HepG2 (cell line): ENCODE results near the gene POLDIP3. TPM values are rescaled to one million over a fixed set of nuclear protein-coding genes. Genes with fewer than 3 reads are reported as not detected.

ENCODE experiments used
- ATF4 ChIP-seq, 2 experiments: fragments of 450-650 bp in 1 of 2; sonication (generic) in 1 of 2; formaldehyde crosslinking; IDR thresholded peaks; 2 replicates each; pipeline versions ENCODE4 v1.5.0 to v1.8.0; 2020 to 2022; ENCODE audit warnings: mild to moderate bottlenecking in 1 of 2, missing genetic modification reagents in 1 of 2
- ATRX ChIP-seq: sonication (generic); formaldehyde crosslinking; IDR thresholded peaks from 2 replicates; pipeline ENCODE4 v1.4.0; 2020; ENCODE audit warnings: missing genetic modification reagents, borderline replicate concordance
- DZIP1 ChIP-seq: sonication (generic); formaldehyde crosslinking; IDR thresholded peaks from 2 replicates; pipeline ENCODE4 v1.5.0; 2020; ENCODE audit warnings: mild to moderate bottlenecking, missing genetic modification reagents
- HMGXB3 ChIP-seq: sonication (generic); formaldehyde crosslinking; IDR thresholded peaks from 2 replicates; pipeline ENCODE4 v1.4.0; 2020; ENCODE audit warnings: missing genetic modification reagents, borderline replicate concordance
- MXI1 ChIP-seq: IDR thresholded peaks from 3 replicates; pipeline ENCODE4 v1.6.1; 2012; ENCODE audit warnings: low read depth, low read length, inconsistent platforms, borderline replicate concordance
- NFE2 ChIP-seq: sonication (generic); formaldehyde crosslinking; IDR thresholded peaks from 2 replicates; pipeline ENCODE4 v1.4.0; 2020; ENCODE audit warnings: missing genetic modification reagents
- PHF8 ChIP-seq: sonication (generic); formaldehyde crosslinking; IDR thresholded peaks from 2 replicates; pipeline ENCODE4 v1.5.0; 2020; ENCODE audit warnings: missing genetic modification reagents
- PITX1 ChIP-seq: sonication (generic); formaldehyde crosslinking; IDR thresholded peaks from 2 replicates; pipeline ENCODE4 v1.5.1; 2020; ENCODE audit warnings: mild to moderate bottlenecking, missing genetic modification reagents
- SETDB1 ChIP-seq: sonication (generic); formaldehyde crosslinking; IDR thresholded peaks from 2 replicates; pipeline ENCODE4 v1.5.1; 2020; ENCODE audit warnings: missing genetic modification reagents, mild to moderate bottlenecking, borderline replicate concordance
- SIX1 ChIP-seq: sonication (generic); formaldehyde crosslinking; IDR thresholded peaks from 2 replicates; pipeline ENCODE4 v1.4.0; 2020; ENCODE audit warnings: missing genetic modification reagents, borderline replicate concordance
- TEAD2 ChIP-seq: sonication (generic); formaldehyde crosslinking; IDR thresholded peaks from 2 replicates; pipeline ENCODE4 v1.9.0; 2021; ENCODE audit warnings: missing genetic modification reagents
- ZBTB7A ChIP-seq: sonication (generic); formaldehyde crosslinking; IDR thresholded peaks from 2 replicates; pipeline ENCODE4 v1.8.0; 2022; ENCODE audit warnings: mild to moderate bottlenecking, missing genetic modification reagents
- ZNF260 ChIP-seq: sonication (generic); formaldehyde crosslinking; IDR thresholded peaks from 2 replicates; pipeline ENCODE4 v1.4.0; 2020; ENCODE audit warnings: missing genetic modification reagents, low read depth, mild to moderate bottlenecking, borderline replicate concordance
- ZSCAN21 ChIP-seq: sonication (generic); formaldehyde crosslinking; IDR thresholded peaks from 2 replicates; pipeline ENCODE4 v1.8.0; 2022; ENCODE audit warnings: mild to moderate bottlenecking, missing genetic modification reagents, moderate library complexity, borderline replicate concordance
- polyA plus RNA-seq, 8 experiments: library from polyadenylated mRNA; depleted of rRNA in 3 of 8; stranded (reverse) in 7 of 8; unstranded in 1 of 8; fragments of >200 nt; fragmentation: Illumina TruSeq in 4 of 8; extraction: Trizol in 4 of 8; gene quantifications; 2 replicates each; pipeline versions ENCODE4 v1.2.1 to v1.2.3, GENCODE V29; 2011 to 2016; ENCODE audit warnings: low read depth in 4 of 8, missing spikeins in 1 of 8, mixed read lengths in 1 of 8; ENCODE audit not compliant: insufficient read depth in 1 of 8
- total RNA-seq, 5 experiments: library from RNA; depleted of rRNA; stranded (reverse); fragments of >200 nt; fragmentation: Illumina TruSeq; extraction: Trizol; gene quantifications; 2 replicates each; pipeline ENCODE4 v1.2.3, GENCODE V29; 2016; ENCODE audit warnings: low read depth in 1 of 5
- TF ChIP-seq, protein P1 (sequence below): sonication (generic); formaldehyde crosslinking; IDR thresholded peaks from 2 replicates; pipeline ENCODE4; 2020; ENCODE audit warnings: missing genetic modification reagents, mild to moderate bottlenecking, borderline replicate concordance
- TF ChIP-seq, protein P2 (sequence below): sonication (generic); formaldehyde crosslinking; IDR thresholded peaks from 2 replicates; pipeline ENCODE4 v1.8.1; 2023; ENCODE audit warnings: mild to moderate bottlenecking, missing genetic modification reagents, borderline replicate concordance

Gene POLDIP3
- total and polyA plus RNA-seq, 2 of the 13 experiments (the other 11 are each of a cell fraction or from before 2014, with no cell fraction given), result 45.8 to 47.4 TPM

- no peak for TF ChIP-seq PITX1 (CRISPR knock-in tag)
- TF ChIP-seq ZNF260 (CRISPR knock-in tag), result no peak
- TF ChIP-seq, protein P1, sequence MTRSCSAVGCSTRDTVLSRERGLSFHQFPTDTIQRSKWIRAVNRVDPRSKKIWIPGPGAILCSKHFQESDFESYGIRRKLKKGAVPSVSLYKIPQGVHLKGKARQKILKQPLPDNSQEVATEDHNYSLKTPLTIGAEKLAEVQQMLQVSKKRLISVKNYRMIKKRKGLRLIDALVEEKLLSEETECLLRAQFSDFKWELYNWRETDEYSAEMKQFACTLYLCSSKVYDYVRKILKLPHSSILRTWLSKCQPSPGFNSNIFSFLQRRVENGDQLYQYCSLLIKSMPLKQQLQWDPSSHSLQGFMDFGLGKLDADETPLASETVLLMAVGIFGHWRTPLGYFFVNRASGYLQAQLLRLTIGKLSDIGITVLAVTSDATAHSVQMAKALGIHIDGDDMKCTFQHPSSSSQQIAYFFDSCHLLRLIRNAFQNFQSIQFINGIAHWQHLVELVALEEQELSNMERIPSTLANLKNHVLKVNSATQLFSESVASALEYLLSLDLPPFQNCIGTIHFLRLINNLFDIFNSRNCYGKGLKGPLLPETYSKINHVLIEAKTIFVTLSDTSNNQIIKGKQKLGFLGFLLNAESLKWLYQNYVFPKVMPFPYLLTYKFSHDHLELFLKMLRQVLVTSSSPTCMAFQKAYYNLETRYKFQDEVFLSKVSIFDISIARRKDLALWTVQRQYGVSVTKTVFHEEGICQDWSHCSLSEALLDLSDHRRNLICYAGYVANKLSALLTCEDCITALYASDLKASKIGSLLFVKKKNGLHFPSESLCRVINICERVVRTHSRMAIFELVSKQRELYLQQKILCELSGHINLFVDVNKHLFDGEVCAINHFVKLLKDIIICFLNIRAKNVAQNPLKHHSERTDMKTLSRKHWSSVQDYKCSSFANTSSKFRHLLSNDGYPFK (CRISPR knock-in tag), result no peak; the same call in 1 of the 2 replicates
- no peak for TF ChIP-seq ATRX
- no peak for TF ChIP-seq SETDB1 (CRISPR knock-in tag)
- TF ChIP-seq SIX1 (CRISPR knock-in tag), result no peak
- no peak; the same call in 1 of the 2 replicates for TF ChIP-seq HMGXB3 (CRISPR knock-in tag)
- TF ChIP-seq PHF8 (CRISPR knock-in tag), result peak; percentile 75
- TF ChIP-seq TEAD2 (CRISPR knock-in tag), result no peak
- TF ChIP-seq DZIP1 (CRISPR knock-in tag), result no peak
- TF ChIP-seq, protein P2, sequence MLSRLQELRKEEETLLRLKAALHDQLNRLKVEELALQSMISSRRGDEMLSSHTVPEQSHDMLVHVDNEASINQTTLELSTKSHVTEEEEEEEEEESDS (CRISPR knock-in tag), result no peak
- TF ChIP-seq ZBTB7A (CRISPR knock-in tag), result no peak
- no peak for TF ChIP-seq ATF4 (CRISPR knock-in tag; IDR thresholded peaks at IDR 0.05)
- peak; percentile 38; the same call in 1 of the 2 replicates for TF ChIP-seq ZSCAN21 (CRISPR knock-in tag)
- peak; percentile 56; the same call in 1 of the 3 replicates for TF ChIP-seq MXI1
- TF ChIP-seq NFE2 (CRISPR knock-in tag), result no peak
Observed at GRCh38 chr22:42581762-42582716, 32.6 kb downstream of the POLDIP3 start (continued).
